NCI-H2107 (cell line): Measurements from ENCODE around the gene APIP.

Source experiments
- DNase-seq: peaks from one replicate; lab custom pipeline; 2025; lab: John Stamatoyannopoulos, UW

The APIP gene

DNA sequence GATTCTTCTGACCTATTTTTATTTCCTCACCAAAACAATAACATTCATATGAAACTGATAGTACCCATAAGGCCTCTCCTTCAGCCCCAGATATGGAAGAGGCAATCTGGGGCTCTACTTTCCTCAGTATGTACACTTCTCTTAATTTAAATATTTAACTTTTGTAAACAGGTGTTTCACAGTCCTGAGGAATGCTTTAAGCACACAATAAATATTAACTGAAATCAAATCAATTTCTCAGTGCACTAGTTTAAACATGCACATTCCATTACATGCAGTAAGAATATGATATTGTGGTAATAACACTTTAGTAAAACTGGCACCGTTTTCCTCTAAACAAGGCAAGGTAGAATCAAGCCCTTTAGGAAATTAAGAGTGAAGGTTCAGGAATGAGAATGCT lies 28.9 kb downstream of the APIP start:
- no peak for DNase-seq

DNA sequence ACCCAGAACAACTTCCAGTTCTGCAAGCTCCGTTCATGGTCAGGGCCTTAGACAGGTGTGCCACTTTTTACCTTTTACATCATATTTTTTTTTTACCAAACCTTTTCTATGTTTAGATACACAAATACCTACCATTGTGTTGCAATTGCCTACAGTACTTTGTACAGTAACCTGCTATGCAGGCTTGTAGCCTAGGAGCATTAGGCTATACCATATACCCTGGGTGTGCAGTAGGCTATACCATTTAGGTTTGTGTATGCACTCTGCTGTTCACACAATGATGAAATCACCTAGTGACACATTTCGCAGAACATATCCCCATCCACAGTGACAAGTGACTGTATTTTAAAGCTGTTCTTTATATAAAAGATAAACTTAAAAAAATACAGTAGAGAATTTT lies 29.6 kb downstream of the APIP start:
- DNase-seq = no peak

DNA sequence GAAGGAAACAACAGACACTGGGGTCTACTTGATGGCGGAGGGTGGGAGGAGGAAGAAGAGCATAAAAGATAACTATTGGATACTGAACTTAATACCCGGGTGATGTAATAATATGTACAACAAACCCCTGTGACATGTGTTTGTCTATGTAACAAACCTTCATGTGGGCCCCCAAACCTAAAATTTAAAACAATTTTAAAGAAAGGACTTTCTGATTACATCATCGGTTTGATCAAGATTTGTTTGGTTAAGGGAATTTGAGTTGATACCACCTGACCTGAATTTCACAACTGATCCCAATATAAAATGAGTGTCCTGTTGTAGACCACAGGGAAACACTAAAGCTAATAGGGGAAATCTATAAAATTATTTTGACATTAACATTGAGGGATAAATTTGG lies 34.3 kb downstream of the APIP start:
- DNase-seq = no peak

DNA sequence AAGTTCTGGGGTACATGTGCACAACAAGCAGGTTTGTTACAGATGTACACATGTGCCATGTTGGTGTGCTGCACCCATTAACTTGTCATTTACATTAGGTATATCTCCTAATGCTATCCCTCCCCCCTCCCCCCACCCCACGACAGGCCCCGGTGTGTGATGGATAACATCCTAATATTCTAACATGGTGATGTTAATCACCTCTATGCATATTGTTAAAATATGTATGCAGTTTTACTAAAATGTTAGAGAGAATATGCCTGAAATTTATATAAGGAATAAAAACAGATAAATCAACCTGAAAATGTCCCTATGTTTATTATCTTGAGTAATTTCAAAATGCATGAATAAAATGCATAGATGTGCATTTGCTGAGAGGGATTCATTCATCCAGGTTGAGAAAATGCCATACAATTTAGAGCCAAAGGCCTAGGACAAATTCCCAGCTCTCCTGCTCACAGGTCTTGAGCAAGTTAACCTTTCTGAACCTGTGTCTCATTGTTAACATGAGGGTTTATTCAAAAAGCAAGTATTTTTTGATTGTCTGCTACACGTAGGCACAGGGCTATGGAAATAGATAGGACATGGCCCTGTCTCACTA lies 38.7 kb downstream of the APIP start:
- DNase-seq = no peak

DNA sequence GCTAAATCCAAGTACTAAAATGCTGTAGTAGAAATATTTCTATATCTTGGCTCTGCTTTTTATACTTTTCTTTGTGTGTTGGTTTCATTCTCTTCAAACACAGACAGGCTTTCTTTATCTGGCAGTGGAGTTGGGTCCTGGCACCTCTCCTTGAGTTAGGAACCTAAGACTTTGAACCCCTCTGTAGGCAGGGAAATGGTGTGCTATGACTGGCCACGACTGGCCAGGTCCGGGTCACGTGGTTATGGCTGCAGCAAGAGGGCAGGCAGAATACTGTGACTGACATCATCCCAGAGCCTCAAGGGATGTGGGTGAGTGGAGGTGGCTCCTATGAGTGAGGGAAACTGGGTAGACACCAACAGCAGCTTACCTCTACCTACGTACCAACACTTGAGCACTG lies 42.0 kb downstream of the APIP start:
- DNase-seq = no peak

DNA sequence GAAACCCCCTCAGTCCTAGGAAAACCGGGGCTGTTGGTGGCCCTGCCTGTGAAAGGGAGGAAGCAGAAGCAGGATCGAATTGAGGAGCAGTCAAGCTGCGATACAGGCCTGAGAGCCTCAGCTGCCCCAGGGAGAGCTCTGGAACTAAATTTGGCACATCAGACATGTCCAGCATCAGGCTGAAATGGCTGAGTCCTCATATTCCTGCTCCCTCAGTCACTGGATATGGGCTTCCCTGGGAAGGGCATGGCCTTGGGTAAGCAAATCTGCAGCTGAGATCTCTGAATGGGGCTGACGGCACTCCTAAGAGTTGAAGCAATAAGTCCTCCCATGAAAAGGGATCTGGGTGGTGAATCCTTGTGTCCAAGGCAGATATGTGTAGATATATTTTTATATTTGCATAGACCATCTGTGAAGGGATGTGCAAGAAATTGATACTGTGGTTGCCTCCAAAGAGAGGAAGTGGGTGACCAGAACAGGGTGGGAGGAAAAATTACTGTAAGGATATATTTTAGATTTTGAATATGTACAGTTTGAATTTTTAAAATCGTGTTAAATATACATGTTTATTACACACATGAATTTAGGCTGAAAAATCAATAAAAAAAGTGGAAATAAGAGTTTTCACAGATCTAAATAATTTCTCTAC lies 45.5 kb downstream of the APIP start:
- no peak for DNase-seq

DNA sequence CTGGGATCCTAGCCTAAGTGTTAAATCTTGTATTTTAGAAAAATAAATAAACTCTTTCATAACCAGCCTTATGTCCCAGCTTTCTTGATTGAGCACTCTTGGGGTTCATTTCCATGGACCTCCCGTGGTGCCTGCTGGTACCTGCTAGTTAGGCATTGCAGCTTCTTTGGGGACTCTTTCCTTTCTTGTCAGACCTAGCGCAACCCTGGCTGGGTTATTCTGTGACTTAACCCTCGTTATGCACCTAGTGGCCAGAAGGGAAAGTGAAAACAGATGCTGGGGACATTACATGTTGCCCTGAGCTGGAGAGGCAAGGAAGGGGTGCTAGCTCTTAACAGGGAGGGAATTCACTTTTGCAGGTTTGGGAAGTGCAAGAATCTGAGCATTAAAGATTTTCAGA lies 46.8 kb downstream of the APIP start:
- no peak for DNase-seq

DNA sequence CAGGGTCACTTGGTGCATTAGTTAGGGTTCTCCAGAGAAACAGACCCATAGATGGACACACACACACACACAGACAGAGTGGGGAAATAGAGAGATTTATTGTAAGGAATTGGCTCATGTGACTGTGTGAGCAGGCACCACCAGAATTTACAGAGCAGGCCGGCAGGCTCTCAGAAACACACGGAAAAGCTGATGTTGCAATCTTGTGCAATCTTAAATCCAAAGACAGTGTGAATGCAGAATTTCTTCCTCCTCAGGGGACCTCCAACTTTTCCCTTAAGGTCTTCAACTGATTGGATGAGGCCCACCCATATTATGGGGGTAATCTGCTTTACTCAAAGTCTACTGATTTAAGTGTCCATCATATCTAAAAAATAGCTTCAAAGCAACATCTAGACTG lies 49.8 kb downstream of the APIP start:
- DNase-seq = no peak

DNA sequence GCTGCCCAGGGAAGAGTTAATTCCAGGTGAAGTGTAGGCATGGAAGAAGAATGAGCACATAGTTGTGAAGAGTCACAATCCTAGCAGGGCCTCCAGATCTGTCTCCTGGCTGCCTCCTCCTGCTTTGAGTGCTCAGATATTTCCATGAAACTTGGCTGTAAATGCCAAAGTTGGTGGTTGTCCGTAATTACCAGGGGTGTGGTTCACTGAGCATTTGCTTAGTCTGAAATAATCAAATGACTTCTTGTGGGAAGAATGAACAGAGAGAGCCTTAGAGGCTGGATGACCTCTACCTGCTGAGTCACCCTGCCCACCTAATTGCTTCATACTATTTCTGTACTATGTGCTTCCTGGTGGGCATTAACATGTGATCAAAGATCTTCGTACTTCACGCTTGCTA lies 50.9 kb downstream of the APIP start:
- DNase-seq = no peak

DNA sequence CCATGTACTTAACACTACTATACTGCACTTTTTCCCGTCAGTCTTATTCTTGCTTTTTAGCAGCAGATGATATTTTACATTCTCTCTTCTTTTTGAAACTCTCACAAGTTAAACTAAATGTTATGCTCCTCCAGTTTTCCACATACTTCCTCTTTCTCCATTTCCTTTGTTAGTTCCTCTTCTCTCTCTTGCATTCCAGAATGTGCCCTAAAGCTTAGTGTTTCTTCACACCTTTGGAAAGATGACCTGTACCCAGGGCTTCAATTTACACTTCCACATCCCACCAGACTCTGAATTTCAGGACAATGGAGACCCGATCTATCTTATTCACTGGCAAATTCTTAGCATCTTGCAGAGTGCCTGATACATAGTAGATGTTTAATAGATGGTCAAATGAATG lies 51.8 kb downstream of the APIP start:
- DNase-seq = no peak

DNA sequence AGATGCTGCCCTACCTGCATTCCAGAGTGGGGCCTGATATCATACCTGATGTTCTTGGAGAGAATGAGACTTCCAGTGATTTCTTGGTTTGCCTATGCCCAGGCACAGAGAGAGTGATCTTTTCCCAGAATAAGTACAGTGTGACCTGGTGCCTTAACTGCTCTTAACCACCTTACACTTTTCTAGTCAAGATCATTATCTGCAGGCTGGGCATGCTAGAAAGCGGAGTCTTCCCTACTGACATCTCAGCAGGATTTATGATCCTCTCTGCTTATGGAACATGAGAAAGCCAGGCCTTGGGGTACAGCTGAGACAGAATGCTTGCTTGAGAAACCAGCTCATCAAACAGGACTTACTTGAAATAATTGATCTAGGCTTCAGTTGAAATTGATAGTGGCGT lies 53.1 kb downstream of the APIP start:
- DNase-seq = no peak

DNA sequence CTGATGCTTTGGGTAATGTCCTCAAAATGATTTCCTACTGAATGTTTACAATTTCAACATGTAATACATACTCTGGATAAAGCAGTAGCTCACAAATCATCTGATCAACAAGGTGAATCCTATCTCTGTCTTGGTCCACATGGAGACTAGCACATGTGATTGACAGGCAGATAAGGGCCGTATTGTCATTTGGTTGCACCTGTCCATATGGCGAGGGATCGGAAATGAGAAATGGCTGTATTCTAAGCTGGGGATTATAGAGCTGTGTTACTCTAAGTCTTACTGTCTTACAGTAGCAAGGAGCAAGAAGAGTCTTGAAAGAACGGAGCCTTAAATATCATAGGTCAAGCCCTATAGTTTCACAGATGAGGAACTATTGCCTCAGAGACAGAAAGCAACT lies 55.7 kb downstream of the APIP start:
- no peak for DNase-seq

DNA sequence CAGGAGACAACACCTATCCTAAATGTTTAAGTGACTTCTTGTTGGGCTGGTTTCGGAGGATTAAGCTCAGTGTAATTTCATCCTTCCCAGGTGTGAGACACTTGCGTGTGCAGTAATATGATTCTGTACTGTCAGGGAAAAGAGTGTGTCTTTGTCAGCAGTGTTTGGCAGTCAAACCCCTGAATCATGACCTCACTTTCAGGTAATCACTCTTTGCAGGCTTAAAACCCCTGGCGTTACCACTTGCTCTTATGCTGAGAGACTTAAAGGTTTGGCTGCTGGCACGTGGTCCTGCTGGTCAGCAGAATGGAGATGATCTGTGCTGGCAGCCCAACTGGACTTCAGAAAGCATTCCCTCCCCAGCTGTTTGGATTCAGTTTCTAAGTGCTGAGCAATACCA lies 56.1 kb downstream of the APIP start:
- DNase-seq = peak; percentile 42

DNA sequence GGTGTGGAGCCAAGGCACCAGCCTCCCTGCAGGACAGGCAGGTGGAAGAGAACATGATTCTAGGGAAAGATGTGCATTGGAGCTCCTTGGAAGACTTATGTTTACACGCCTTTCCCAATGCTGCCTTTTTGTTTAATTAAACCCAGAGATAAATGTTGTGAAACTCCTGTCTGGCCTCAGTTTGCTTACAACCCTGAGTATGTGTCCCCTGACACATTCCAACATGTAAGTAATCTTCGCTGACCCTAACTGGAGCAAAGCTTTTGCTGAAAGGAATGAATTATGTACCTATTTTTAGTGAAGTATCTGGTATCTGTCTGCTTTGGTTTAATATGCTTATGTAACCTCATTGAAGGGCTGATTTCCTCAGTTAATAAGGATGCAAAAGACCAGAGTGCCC lies 56.7 kb downstream of the APIP start:
- no peak for DNase-seq

DNA sequence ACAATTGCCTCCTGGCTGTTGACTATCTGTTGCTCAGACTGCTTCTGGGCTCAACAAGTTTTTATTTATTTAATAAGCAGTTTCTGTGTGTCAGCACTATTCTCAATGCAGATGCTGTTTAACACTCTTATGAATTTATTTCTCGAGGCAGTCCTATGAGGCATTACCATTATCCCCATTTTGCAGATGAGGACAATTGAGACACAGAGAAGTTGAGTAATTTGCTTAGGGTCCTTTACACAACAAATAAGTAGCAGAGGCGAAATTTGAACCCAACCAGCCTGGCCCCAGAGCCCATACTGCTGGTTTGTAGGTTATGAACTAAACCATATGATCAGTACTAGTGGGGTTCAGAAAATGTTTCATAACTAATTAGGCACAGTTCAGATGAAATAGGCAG lies 58.7 kb downstream of the APIP start:
- no peak for DNase-seq

DNA sequence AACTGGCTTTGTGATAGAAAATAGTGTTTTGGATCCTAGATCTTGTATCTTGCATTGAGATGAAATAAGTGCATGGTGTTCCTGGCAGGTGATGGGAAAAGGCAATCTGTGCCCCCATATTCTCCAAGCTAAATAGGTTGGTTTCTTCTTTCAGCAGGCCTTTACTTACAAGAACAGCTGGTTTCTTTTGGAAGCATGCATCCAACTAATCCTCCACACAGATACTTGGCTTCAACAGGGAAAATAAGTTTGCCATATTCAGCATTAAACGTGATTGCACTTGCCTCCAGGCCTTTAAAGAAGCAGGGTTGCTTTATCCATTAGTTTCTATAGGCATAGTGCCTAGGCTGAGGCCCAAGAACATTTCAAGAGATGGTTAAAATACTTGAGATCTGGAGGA lies 59.9 kb downstream of the APIP start:
- no peak for DNase-seq

DNA sequence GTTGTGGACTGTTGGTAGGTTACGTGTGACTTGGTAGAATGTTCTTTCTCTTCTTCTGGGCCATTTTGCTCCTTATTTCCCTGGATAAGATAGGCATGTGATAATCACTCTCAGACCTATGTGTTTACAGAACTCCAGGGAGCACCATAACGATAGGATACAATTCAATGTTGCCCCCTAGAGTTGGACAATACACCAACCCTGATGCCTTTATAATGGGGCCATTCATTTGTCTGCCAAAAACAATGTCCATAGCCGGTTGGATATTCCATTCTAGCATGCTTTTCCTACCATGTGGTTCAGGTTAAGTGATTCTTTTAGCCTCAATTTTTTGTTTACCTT lies 60.5 kb downstream of the APIP start:
- DNase-seq = no peak

DNA sequence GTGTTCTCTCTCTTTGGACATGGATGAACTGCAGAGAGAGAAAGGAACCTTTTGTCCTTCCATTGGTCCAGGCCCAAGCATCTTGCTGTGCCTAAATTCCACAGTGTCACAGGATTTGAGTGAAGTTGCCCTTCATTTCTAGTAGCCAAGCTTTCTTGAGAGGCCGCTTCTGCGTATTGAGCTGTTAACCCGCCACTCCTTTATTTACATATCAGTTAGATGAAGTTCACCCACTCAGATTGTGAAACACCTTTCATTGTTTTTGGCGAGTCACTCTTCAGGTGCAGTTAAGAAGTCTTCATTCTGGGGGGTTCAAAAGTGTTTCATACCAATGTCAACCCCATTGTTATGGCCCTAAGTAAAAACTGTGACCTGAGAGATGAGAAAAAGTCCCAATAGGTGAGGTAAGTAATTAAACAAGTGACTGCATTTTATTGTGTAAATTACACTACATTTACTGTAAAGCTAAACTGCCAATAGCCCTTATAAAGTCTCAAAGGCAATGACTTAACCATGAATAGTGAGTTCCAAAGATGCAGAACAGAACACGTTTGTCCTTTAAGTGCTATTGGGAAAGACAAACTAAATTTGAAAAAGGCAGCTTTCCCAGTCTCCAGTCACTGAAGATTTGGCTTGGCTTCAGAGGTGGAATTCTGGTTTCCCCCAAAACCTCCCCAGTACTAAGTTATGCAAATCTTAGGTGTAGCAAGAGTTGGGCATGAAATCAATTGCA lies 61.0 kb downstream of the APIP start:
- no peak for DNase-seq

DNA sequence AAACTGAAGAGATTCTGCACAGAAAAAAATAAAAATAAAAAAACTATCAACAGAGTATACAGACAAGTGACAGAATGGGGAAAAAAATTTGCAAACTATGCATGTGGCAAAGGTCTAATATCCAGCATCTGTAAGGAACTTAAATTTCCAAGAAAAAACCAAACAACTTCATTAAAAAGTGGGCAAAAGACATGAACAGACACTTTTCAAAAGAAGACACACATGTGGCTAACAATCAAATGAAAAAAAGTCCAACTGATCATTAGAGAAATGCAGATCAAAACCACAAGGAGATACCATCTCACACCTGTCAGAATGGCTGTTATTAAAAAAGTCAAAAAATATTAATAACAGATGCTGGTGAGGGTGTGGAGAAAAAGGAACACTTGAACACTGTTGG lies 64.3 kb downstream of the APIP start:
- no peak for DNase-seq

DNA sequence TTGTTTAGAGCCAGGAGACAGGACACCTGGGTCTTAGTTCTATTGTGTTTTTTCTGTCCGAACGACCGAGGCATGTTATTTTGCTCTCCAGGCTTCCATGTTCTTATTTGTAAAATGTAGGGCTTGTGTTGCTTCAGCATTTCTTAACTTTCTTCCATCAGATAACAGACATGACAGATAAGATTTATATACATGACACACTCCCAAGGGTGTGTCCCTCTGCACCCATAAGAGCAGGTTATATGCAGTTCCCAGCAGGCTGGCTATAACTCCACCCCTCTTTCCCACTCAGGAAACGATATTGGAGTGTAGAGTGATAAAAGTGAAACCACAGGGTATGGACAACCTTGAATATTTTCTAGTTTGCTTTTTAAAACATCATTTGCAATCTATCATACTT lies 65.8 kb downstream of the APIP start:
- no peak for DNase-seq

DNA sequence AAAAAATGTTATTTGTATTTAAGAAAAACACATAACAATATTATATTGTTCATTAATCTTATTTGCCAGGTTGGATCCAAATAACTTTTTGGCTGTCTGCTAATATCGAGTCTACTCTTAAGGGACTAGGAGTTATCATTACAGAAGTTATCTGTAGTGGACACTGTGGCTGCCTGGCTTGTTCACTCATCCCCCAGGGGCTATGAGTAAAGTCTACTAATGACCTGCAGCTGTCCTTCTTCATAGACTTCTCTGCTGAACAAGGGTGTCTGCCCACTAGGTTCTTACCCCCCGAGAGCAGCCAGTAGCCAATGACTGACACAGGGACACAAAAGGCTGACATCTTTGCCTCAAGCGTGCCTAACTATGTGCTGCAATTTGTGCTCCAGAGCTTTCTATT lies 69.7 kb downstream of the APIP start:
- DNase-seq = no peak

DNA sequence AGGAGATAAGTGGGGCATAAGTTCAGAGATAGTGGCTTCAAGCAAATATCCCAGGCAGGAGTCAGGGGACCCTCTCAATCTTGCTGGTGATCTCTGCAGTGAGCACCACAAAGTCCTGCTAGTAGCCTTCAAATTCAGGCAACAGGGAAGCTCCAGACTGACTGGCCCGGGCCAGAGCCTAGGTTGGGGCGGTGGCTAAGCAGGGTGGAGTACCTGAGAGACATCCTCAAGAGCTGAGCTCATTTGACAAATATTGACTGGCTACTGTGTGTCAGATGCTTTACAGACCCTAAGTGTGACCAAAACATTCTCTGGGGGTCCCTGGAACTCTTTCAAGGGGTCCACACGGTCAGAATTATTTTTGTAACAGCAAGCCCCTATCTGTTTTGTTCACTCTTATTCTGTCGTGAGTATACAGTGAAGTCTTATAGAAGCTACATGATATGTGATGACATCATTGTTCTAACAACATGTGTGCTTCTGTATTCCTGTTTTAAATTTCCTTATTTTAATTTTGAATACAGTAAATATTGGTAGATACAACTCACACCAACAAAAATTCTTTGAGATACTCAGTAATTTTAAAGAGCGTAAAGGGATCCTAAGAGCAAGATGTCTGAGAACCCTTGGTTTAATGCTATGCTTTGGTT lies 71.6 kb downstream of the APIP start:
- DNase-seq = no peak

DNA sequence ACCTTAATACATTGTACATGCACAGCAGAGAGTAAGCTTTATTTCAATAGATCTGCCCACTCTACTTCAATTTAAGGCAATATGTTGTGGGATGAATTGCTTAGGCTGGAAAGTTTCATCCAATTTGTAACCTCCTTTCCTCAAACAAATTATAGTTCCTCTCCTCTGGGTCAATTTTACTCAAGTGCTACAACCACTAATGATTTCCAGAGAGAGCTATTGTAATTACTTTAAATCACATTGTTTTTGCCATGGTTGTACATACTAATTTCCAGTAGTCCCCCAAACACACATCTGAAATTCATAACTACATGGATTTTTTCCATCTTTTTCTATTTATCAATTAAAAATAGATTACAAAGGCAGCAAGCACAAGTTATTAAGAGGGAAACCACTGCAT lies 72.9 kb downstream of the APIP start:
- DNase-seq = no peak
